GM10248 (cell line): Measurements from ENCODE around the gene BABAM2.

Experiments
- CTCF ChIA-PET: fragments of 300-600 bp; sonication (Branson Sonifier 250); formaldehyde crosslinking; extraction: SDS; loops from one replicate; lab custom pipeline; 2021; ENCODE audit warnings: antibody characterized with exemption; lab: Yijun Ruan, JAX
- POLR2A ChIA-PET: fragments of 350-650 bp; sonication (Branson Sonifier 250); formaldehyde crosslinking; extraction: SDS; loops from one replicate; lab custom pipeline; 2020; ENCODE audit warnings: antibody characterized with exemption; lab: Yijun Ruan, JAX
- DNase-seq: peaks from one replicate; pipeline ENCODE4 v3.0.0; 2012; ENCODE audit errors: extremely low spot score
- TF ChIP-seq, protein P1 (sequence below): IDR thresholded peaks from 2 replicates; pipeline ENCODE4 v1.5.1; 2012; ENCODE audit warnings: mild to moderate bottlenecking, low read depth; ENCODE audit errors: extremely low read depth, missing control alignments, control extremely low read depth

The BABAM2 gene

DNA sequence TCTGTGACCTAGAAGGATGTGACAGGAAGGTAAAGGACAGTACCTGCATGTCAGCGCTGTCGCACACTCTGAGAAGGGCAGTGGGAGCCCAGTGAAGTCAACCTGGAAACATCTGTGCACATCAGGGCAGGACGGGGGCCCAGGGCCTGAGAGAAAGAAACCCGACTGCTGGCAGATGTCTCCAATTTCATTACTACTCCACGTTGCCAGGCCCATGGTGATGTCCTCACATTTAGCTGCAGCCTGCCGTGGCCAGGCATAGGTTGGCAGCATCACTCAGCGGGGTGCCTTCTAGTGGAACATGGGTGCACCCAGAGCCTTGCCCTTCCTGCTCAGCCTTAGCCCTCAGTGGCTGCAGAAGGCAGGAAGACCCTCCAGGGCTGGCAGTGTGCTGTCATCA lies 429.8 kb downstream of the BABAM2 start:
- POLR2A ChIA-PET, result no interaction called here
- CTCF ChIA-PET, result no interaction called here
- TF ChIP-seq, protein P1, sequence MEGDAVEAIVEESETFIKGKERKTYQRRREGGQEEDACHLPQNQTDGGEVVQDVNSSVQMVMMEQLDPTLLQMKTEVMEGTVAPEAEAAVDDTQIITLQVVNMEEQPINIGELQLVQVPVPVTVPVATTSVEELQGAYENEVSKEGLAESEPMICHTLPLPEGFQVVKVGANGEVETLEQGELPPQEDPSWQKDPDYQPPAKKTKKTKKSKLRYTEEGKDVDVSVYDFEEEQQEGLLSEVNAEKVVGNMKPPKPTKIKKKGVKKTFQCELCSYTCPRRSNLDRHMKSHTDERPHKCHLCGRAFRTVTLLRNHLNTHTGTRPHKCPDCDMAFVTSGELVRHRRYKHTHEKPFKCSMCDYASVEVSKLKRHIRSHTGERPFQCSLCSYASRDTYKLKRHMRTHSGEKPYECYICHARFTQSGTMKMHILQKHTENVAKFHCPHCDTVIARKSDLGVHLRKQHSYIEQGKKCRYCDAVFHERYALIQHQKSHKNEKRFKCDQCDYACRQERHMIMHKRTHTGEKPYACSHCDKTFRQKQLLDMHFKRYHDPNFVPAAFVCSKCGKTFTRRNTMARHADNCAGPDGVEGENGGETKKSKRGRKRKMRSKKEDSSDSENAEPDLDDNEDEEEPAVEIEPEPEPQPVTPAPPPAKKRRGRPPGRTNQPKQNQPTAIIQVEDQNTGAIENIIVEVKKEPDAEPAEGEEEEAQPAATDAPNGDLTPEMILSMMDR, result no peak
- DNase-seq, result no peak

DNA sequence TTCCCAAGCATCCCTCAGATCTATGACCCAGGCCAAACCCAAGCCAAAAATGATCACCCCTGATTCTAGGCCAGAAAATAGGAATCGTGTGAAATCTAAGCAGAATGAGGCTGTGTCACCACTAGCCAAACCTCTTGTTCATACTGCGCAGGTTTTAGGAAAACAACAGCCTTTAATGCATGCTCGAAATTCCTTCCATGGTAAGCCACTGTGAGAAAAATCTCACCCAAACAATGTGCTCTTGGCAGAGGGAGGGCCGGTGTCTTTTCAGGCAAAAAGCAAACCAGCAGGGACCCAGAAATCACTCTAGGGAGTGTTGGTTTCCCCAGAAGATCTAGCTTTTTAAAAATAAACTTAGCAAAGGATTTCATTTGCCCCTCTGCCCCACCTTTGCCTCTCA lies 430.9 kb downstream of the BABAM2 start:
- POLR2A ChIA-PET, result no interaction called here
- TF ChIP-seq, protein P1, result no peak
- CTCF ChIA-PET, result no interaction called here
- DNase-seq, result no peak

DNA sequence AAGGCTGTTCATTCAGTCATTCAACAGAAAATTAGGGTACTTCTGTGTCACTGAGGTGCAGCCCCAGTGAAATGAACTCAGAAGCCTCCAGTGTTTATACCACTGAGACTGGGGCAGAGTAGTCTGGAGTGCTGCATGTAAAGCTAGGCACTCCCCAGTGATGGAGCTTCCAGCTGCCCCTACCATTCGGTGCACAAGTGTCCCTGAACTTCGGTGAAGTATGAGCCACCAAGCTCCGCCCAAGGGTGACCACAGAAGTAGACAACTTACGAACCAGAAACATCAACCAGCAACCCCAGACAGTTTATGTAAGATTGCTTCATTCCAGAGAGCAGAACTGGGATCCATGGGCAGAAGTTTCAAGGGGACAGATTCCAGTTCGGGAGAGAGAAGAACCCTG lies 431.5 kb downstream of the BABAM2 start:
- CTCF ChIA-PET, result no interaction called here
- TF ChIP-seq, protein P1, result no peak
- POLR2A ChIA-PET, result no interaction called here
- no peak for DNase-seq

DNA sequence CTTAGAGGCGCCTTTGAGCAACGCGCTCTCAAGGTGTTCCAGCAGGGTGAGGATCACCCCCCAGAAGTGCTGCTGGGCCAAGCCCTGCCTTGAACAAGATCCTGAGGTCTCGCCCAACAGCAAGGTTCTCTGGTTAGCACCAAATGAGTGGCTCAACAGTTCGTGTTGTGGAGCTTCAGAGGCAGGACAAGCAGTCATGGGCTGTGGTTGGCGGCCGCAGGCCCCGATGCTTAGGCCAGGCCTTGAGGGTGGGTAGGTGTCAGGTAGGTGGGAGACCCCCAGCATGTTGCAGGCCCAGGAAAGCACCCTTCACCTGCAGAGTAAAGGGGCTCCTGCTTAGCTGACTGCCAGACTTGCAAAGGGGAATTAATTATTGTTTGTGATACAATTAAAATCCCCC lies 431.9 kb downstream of the BABAM2 start:
- TF ChIP-seq, protein P1, result no peak
- ChIA-PET POLR2A (no interaction called here), CTCF (interaction anchor here (1.0 kb wide), 1 partner anchor 8 kb away, joined by 3 read pairs; no protein-coding TSS in a partner anchor)
- no peak for DNase-seq

DNA sequence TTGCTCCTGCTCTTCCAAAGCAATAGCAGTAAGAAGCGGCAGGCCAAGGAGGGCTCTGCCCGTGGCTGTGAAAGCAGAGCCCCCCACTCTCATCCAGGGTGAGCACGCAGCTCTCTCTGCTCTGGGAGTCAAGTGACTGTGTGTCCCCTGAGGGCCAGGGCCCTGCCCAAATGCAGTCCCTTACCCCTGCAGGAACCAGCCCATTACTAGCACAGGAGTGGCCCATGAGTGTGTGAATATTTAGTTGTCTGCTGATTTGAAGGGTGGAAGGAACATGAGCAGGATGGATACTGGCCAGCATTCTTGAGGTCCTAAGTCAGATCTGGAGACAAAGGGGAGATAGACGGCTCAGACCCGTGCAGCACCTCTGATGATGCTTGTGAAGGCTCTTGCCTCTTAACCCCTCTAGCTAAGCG lies 432.5 kb downstream of the BABAM2 start:
- POLR2A ChIA-PET, result no interaction called here
- TF ChIP-seq, protein P1, result no peak
- DNase-seq, result no peak
- CTCF ChIA-PET, result interaction anchor here (1.0 kb wide), 1 partner anchor 9 kb away, joined by 3 read pairs; no protein-coding TSS in a partner anchor

DNA sequence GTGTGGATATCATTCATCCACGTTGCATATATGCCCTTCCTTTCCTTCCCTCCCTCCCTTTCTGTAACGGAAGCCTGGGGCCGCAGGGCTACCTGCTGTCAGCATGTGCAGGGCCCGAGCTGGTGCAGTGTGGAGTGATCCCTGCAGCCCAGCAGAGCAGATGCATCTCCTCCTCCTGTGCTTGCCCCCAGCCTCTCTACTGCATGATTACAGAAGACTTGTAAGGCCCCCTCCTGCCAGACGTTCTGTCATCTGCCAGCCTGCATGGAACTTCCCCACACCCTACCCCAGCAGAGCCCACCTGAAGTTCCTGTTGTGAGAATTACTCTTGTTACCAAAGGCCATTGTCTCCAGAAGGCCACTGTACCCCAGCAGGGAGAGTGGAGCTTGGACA lies 434.6 kb downstream of the BABAM2 start:
- no peak for DNase-seq
- TF ChIP-seq, protein P1, result no peak
- POLR2A ChIA-PET, result no interaction called here

More for the DNA sequence above, 434.6 kb downstream of the BABAM2 start:
- CTCF ChIA-PET, result interaction anchor here (1.5 kb wide), 1 partner anchor 76 kb away, joined by 3 read pairs; no protein-coding TSS in a partner anchor
